IMR-90 (cell line): ENCODE measurements around the gene RTL1. TPM values are rescaled to one million over a fixed set of nuclear protein-coding genes. Genes with fewer than 3 reads are reported as not detected.

Experiments used
- ATAC-seq: fragments of 200-7000 bp; cut with Tn5 transposase; 2 replicates; pipeline ENCODE4 v1.9.1; 2020; ENCODE audit warnings: low read depth, mild to moderate bottlenecking, moderate library complexity
- BruUV-seq: library from RNA; stranded (reverse); fragments of 400-500 nt; replicated peaks from 2 replicates; lab custom pipeline; 2021; lab: Mats Ljungman, UMichigan
- CTCF ChIA-PET: fragments of 300-600 bp; formaldehyde crosslinking; extraction: SDS; loops from one replicate; lab custom pipeline; 2021; ENCODE audit warnings: antibody characterized with exemption; lab: Yijun Ruan, JAX
- POLR2A ChIA-PET: fragments of 300-600 bp; sonication (Branson Sonifier 250); formaldehyde crosslinking; loops from one replicate; lab custom pipeline; 2022; ENCODE audit warnings: antibody characterized with exemption; ENCODE audit not compliant: unreplicated experiment; lab: Charles Lee
- DNase-seq: peaks from one replicate; pipeline ENCODE4 v3.0.0; 2013
- H2AFZ ChIP-seq: replicated peaks from 2 replicates; pipeline ENCODE3; 2013; ENCODE audit warnings: low read length, mild to moderate bottlenecking; ENCODE audit not compliant: poor library complexity
- H2AK5ac ChIP-seq: 2 replicates; pipeline ENCODE4 v1.6.1; 2013; ENCODE audit warnings: low read depth, low read length, inconsistent platforms
- H2AK9ac ChIP-seq: replicated peaks from 2 replicates; pipeline ENCODE3; 2013; ENCODE audit warnings: mild to moderate bottlenecking, low read depth, low read length, moderate library complexity; ENCODE audit not compliant: poor library complexity
- H2BK120ac ChIP-seq: 2 replicates; pipeline ENCODE4 v1.6.1; 2013; ENCODE audit warnings: low read depth, low read length, inconsistent platforms
- H2BK15ac ChIP-seq: 3 replicates; pipeline ENCODE4 v1.6.1; 2013; ENCODE audit warnings: low read depth, low read length, inconsistent platforms
- H2BK20ac ChIP-seq: 2 replicates; pipeline ENCODE4 v1.6.1; 2013; ENCODE audit warnings: low read depth, mild to moderate bottlenecking, inconsistent platforms, low read length, moderate library complexity
- H2BK5ac ChIP-seq: 2 replicates; pipeline ENCODE4 v1.6.1; 2013; ENCODE audit warnings: mild to moderate bottlenecking, low read depth, low read length, inconsistent platforms; ENCODE audit not compliant: poor library complexity, severe bottlenecking
- H3K14ac ChIP-seq: replicated peaks from 2 replicates; pipeline ENCODE4 v1.6.1; 2013; ENCODE audit warnings: low read depth, low read length, inconsistent platforms
- H3K18ac ChIP-seq: 2 replicates; pipeline ENCODE4 v1.6.1; 2013; ENCODE audit warnings: low read depth, low read length, control low read depth
- H3K23ac ChIP-seq: 2 replicates; pipeline ENCODE4 v1.6.1; 2013; ENCODE audit warnings: low read depth, low read length, inconsistent platforms
- H3K27ac ChIP-seq: 2 replicates; pipeline ENCODE4 v1.5.1; 2013; ENCODE audit warnings: mild to moderate bottlenecking, control low read depth, low read length; ENCODE audit not compliant: insufficient read depth
- H3K27me3 ChIP-seq: 2 replicates; pipeline ENCODE4 v1.6.1; 2013; ENCODE audit warnings: low read length; ENCODE audit not compliant: control insufficient read depth, insufficient read depth
- H3K36me3 ChIP-seq: 2 replicates; pipeline ENCODE4 v1.6.1; 2013; ENCODE audit warnings: low read length, mixed read lengths; ENCODE audit not compliant: control insufficient read depth, insufficient read depth
- H3K4ac ChIP-seq: 2 replicates; pipeline ENCODE4 v1.6.1; 2013; ENCODE audit warnings: low read depth, low read length, inconsistent platforms
- H3K4me1 ChIP-seq: 2 replicates; pipeline ENCODE4 v1.6.1; 2013; ENCODE audit warnings: low read length, mixed read lengths; ENCODE audit not compliant: control insufficient read depth, insufficient read depth
- H3K4me2 ChIP-seq: 2 replicates; pipeline ENCODE4 v1.6.1; 2013; ENCODE audit warnings: low read depth, mild to moderate bottlenecking, control low read depth, low read length, moderate library complexity
- H3K4me3 ChIP-seq: 2 replicates; pipeline ENCODE4 v1.5.1; 2013; ENCODE audit warnings: low read depth, mild to moderate bottlenecking, control low read depth, low read length, moderate library complexity; ENCODE audit not compliant: insufficient read depth
- H3K56ac ChIP-seq: 2 replicates; pipeline ENCODE4 v1.6.1; 2013; ENCODE audit warnings: low read length, inconsistent platforms; ENCODE audit not compliant: insufficient read depth; ENCODE audit errors: extremely low read depth
- H3K79me1 ChIP-seq, 2 experiments: 2 replicates each; pipeline ENCODE4 v1.6.1; 2013; ENCODE audit warnings: low read length in 2 of 2, inconsistent platforms in 1 of 2, low read depth in 1 of 2
- H3K9ac ChIP-seq: 2 replicates; pipeline ENCODE4 v1.6.1; 2013; ENCODE audit warnings: low read depth, low read length, control low read depth
- H3K9me1 ChIP-seq: 2 replicates; pipeline ENCODE4 v1.6.1; 2013; ENCODE audit warnings: low read length, inconsistent platforms; ENCODE audit not compliant: insufficient read depth
- H3K9me3 ChIP-seq: 2 replicates; pipeline ENCODE4 v1.6.1; 2013; ENCODE audit warnings: low read length; ENCODE audit not compliant: control insufficient read depth, insufficient read depth
- H4K20me1 ChIP-seq: 2 replicates; pipeline ENCODE4 v1.6.1; 2013; ENCODE audit warnings: low read length, inconsistent platforms; ENCODE audit not compliant: insufficient read depth
- H4K5ac ChIP-seq: 2 replicates; pipeline ENCODE4 v1.6.1; 2013; ENCODE audit warnings: mild to moderate bottlenecking, low read depth, low read length, control low read depth
- H4K8ac ChIP-seq, 2 experiments: 2 replicates each; pipeline ENCODE4 v1.6.1; 2013; ENCODE audit warnings: low read depth in 2 of 2, low read length in 2 of 2, control low read depth in 1 of 2, inconsistent platforms in 1 of 2
- H4K91ac ChIP-seq: 2 replicates; pipeline ENCODE4 v1.6.1; 2013; ENCODE audit warnings: low read depth, low read length, inconsistent platforms; ENCODE audit not compliant: insufficient read depth
- BHLHE40 ChIP-seq: fragments of 150-350 bp; IDR thresholded peaks from 2 replicates; pipeline ENCODE4 v1.6.1; 2016; ENCODE audit warnings: mild to moderate bottlenecking, low read depth, low read length
- CEBPB ChIP-seq: IDR thresholded peaks from 2 replicates; pipeline ENCODE4 v1.6.1; 2012; ENCODE audit warnings: low read depth, low read length, improper control_type of control experiment
- FOS ChIP-seq: fragments of 150-350 bp; IDR thresholded peaks from 2 replicates; pipeline ENCODE4 v1.6.1; 2016; ENCODE audit warnings: low read depth, low read length
- MAFK ChIP-seq: IDR thresholded peaks from 2 replicates; pipeline ENCODE4 v1.6.1; 2012; ENCODE audit warnings: low read depth, low read length, improper control_type of control experiment
- MAZ ChIP-seq: IDR thresholded peaks from 2 replicates; pipeline ENCODE4 v1.6.1; 2012; ENCODE audit warnings: low read depth, mild to moderate bottlenecking, low read length, improper control_type of control experiment, moderate library complexity, borderline replicate concordance
- MXI1 ChIP-seq: IDR thresholded peaks from 2 replicates; pipeline ENCODE4 v1.6.1; 2012; ENCODE audit warnings: low read depth, mild to moderate bottlenecking, low read length, moderate library complexity, borderline replicate concordance
- NFE2L2 ChIP-seq: fragments of 150-350 bp; IDR thresholded peaks from 2 replicates; pipeline ENCODE4 v1.6.1; 2016; ENCODE audit warnings: low read depth, mild to moderate bottlenecking, low read length
- POLR2A ChIP-seq: IDR thresholded peaks from 2 replicates; pipeline ENCODE4 v1.6.1; 2012; ENCODE audit warnings: mild to moderate bottlenecking, low read depth, low read length
- RAD21 ChIP-seq: IDR thresholded peaks from 2 replicates; pipeline ENCODE4 v1.6.1; 2012; ENCODE audit warnings: low read length, improper control_type of control experiment
- RCOR1 ChIP-seq: IDR thresholded peaks from 2 replicates; pipeline ENCODE4 v1.6.1; 2012; ENCODE audit warnings: mild to moderate bottlenecking, low read length, improper control_type of control experiment; ENCODE audit not compliant: insufficient replicate concordance
- RFX5 ChIP-seq: IDR thresholded peaks from 2 replicates; pipeline ENCODE4 v1.8.0; 2012; ENCODE audit warnings: low read depth, mild to moderate bottlenecking, low read length, moderate library complexity
- SMC3 ChIP-seq: fragments of 150-350 bp; IDR thresholded peaks from 2 replicates; pipeline ENCODE4 v1.6.1; 2016; ENCODE audit warnings: low read depth, mild to moderate bottlenecking, antibody characterized with exemption, low read length, moderate library complexity
- WGBS, 2 experiments: methylation state at CpG; one replicate each; pipeline versions ENCODE4 v1.1.5 to v1.1.7; 2013; ENCODE audit warnings: missing lambda C conversion rate in 2 of 2; ENCODE audit not compliant: insufficient read length in 1 of 2; ENCODE audit errors: extremely low coverage in 2 of 2; 5-methylcytosine and 5-hydroxymethylcytosine counted together
- dilution Hi-C: fragments of 300-500 bp; cut with HindIII; formaldehyde crosslinking; loops from one replicate; pipeline ENCODE4 v1.14.3; 2018; ENCODE audit warnings: low sequenced_read_pairs; ENCODE audit not compliant: unreplicated experiment
- in situ Hi-C: fragments of 300-500 bp; cut with MboI; formaldehyde crosslinking; loops from 3 replicates; pipeline ENCODE4 v1.14.3; 2019; ENCODE audit warnings: low sequenced_read_pairs, inconsistent platforms, mixed read lengths
- intact Hi-C: fragments of 100-400 bp; cut with micrococcal nuclease; formaldehyde crosslinking; loops from 2 replicates; pipeline ENCODE4 v1.10.0; 2022
- polyA plus RNA-seq, 3 experiments: library from polyadenylated mRNA; depleted of rRNA; stranded (reverse); fragments of >200 nt; gene quantifications; 2 replicates each; pipeline ENCODE4 v1.2.3, GENCODE V29; 2012; ENCODE audit warnings: low replicate concordance in 1 of 3
- total RNA-seq: library from RNA; depleted of rRNA; stranded (reverse); fragments of >200 nt; gene quantifications from 2 replicates; pipeline ENCODE4 v1.2.3, GENCODE V29; 2012
- TF ChIP-seq, protein P1 (sequence below): conservative IDR thresholded peaks from 2 replicates; pipeline ENCODE4 v1.5.1; 2012; ENCODE audit warnings: mild to moderate bottlenecking, low read depth, low read length, improper control_type of control experiment
- TF ChIP-seq, protein P2 (sequence below): fragments of 150-350 bp; IDR thresholded peaks from 2 replicates; pipeline ENCODE4 v1.6.1; 2017; ENCODE audit warnings: mild to moderate bottlenecking, antibody characterized with exemption, low read length, low read depth
- TF ChIP-seq, protein P3 (sequence below): fragments of 150-350 bp; IDR thresholded peaks from 2 replicates; pipeline ENCODE4 v1.6.1; 2016; ENCODE audit warnings: low read depth, mild to moderate bottlenecking, low read length, moderate library complexity, borderline replicate concordance

Gene RTL1
- total and polyA plus RNA-seq, 2 of the 4 experiments (the other 2 are of a cell fraction): not detected

DNA sequence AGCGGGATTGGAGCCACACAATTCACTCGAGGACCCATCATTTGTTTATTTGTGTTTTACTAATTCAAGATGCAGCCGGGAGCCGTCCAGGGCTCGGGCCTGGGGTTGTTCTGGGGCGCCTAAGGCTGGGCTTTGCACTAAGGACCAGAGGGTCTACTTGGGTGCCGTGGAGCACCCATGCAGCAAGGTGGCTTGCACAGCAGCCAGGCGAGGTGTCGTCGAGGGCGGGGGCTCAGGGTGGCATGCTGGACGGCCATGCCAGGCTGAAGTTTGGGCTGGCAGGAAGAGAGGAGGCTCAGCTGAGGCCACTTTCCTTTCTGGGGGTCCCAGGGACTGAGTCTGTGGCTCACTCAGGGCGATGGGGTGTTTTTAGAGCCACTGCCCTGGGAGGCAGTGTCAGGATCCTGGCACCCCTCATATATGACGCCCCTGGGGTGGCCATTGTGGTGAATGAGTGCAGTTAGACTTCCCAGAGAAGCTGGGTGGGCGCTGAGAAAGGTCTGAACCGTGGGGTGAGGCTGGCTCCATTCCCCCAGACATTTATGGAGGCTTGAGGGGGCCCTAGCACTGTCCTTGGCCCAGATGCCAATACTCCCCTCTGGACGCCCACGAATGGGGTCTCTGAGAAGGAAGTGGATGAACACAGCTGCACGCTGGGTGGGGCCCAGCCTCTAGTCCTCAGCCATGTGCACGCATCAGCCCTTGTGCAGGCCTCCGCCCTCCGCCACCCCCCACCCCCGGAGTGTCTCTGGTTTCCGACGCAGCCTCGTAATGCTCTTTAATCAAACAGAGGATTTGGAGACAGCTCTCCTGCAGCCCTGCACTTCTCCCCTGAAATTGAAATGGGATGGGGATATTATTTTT lies 66.3 kb downstream of the RTL1 start:
- Histone ChIP-seq H2AK9ac (no peak overlapping the region), H2BK15ac (no peak overlapping the region), H3K9me1 (peaks cover 3% of the 10 kb centered on the region; the same call in 1 of the 2 replicates), H4K20me1 (peaks cover 98% of the 10 kb centered on the region), H3K36me3 (peaks cover 81% of the 10 kb centered on the region), H2AK5ac (no peak overlapping the region), H3K27me3 (no peaks in the 10 kb centered on the region), H3K18ac (no peak overlapping the region), H3K4me3 (no peak overlapping the region), H2BK120ac (no peak overlapping the region), H2BK20ac (no peak overlapping the region), H4K8ac (no peak overlapping the region), H2AFZ (no peak overlapping the region), H3K4ac (no peak overlapping the region), H4K5ac (no peak overlapping the region), H3K9ac (no peak overlapping the region), H3K56ac (no peak overlapping the region), H3K14ac (no peak overlapping the region), H3K79me1 (peaks cover 11 to 54% of the 10 kb centered on the region in 2 experiments), H3K9me3 (no peaks in the 10 kb centered on the region), H2BK5ac (no peak overlapping the region), H3K23ac (no peak overlapping the region), H4K91ac (no peak overlapping the region), H3K4me1 (peaks cover 15% of the 10 kb centered on the region), H3K27ac (no peak overlapping the region), H3K4me2 (no peak overlapping the region)
- intact Hi-C loops: no loop called here
- DNase-seq (no peak), ATAC-seq (no peak)
- 81% methylated on average over 12 of the region's 26 CpGs; no CpG with 5 or more reads in 1 of the 2 experiments for WGBS, 2 experiments
- POLR2A ChIA-PET: no interaction called here
- CTCF ChIA-PET: no interaction called here
- BruUV-seq: no TSS peak
- in situ Hi-C loops: loop anchor here (10.0 kb wide), 1 partner anchor 432 kb away; no protein-coding TSS in a partner anchor
- dilution Hi-C loops: no loop called here
- TF ChIP-seq, protein P1, sequence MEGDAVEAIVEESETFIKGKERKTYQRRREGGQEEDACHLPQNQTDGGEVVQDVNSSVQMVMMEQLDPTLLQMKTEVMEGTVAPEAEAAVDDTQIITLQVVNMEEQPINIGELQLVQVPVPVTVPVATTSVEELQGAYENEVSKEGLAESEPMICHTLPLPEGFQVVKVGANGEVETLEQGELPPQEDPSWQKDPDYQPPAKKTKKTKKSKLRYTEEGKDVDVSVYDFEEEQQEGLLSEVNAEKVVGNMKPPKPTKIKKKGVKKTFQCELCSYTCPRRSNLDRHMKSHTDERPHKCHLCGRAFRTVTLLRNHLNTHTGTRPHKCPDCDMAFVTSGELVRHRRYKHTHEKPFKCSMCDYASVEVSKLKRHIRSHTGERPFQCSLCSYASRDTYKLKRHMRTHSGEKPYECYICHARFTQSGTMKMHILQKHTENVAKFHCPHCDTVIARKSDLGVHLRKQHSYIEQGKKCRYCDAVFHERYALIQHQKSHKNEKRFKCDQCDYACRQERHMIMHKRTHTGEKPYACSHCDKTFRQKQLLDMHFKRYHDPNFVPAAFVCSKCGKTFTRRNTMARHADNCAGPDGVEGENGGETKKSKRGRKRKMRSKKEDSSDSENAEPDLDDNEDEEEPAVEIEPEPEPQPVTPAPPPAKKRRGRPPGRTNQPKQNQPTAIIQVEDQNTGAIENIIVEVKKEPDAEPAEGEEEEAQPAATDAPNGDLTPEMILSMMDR: no peak
- TF ChIP-seq MXI1 (no peak), CEBPB (no peak), NFE2L2 (no peak), RAD21 (no peak), POLR2A (no peak; the same call in 1 of the 2 replicates), RFX5 (no peak), SMC3 (no peak), BHLHE40 (no peak), RCOR1 (no peak), FOS (no peak), MAZ (no peak), MAFK (no peak)
- TF ChIP-seq, protein P2, sequence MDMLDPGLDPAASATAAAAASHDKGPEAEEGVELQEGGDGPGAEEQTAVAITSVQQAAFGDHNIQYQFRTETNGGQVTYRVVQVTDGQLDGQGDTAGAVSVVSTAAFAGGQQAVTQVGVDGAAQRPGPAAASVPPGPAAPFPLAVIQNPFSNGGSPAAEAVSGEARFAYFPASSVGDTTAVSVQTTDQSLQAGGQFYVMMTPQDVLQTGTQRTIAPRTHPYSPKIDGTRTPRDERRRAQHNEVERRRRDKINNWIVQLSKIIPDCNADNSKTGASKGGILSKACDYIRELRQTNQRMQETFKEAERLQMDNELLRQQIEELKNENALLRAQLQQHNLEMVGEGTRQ: no peak
- TF ChIP-seq, protein P3, sequence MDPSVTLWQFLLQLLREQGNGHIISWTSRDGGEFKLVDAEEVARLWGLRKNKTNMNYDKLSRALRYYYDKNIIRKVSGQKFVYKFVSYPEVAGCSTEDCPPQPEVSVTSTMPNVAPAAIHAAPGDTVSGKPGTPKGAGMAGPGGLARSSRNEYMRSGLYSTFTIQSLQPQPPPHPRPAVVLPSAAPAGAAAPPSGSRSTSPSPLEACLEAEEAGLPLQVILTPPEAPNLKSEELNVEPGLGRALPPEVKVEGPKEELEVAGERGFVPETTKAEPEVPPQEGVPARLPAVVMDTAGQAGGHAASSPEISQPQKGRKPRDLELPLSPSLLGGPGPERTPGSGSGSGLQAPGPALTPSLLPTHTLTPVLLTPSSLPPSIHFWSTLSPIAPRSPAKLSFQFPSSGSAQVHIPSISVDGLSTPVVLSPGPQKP: no peak
